A549 (cell line): Measurements from ENCODE around the gene CERK. TPM values are rescaled to one million over a fixed set of nuclear protein-coding genes. Genes with fewer than 3 reads are reported as not detected.

Experiments
- ATAC-seq, 2 experiments: fragments of 200-7000 bp in 1 of 2; fragments of >200 bp in 1 of 2; cut with Nextera tagmentation in 1 of 2; cut with Tn5 transposase in 1 of 2; 3 replicates each; pipeline versions ENCODE4 v1.8.0 to v1.9.1; 2018 to 2020; ENCODE audit warnings: mild to moderate bottlenecking in 1 of 2, moderate library complexity in 1 of 2
- CTCF ChIA-PET: fragments of 300-600 bp; sonication (Branson Sonifier 250); formaldehyde crosslinking; extraction: SDS; loops from one replicate; lab custom pipeline; 2021; ENCODE audit warnings: antibody characterized with exemption, inconsistent platforms; lab: Yijun Ruan, JAX
- POLR2A ChIA-PET: fragments of 350-600 bp; formaldehyde crosslinking; extraction: SDS; loops from one replicate; lab custom pipeline; 2021; ENCODE audit warnings: antibody characterized with exemption, inconsistent platforms; lab: Yijun Ruan, JAX
- DNase-seq, 2 experiments: peaks; one replicate each; pipeline versions ENCODE4 v3.0.0 to v3.0.0-alpha.2; 2011 to 2016; ENCODE audit warnings: low read depth in 1 of 2, low spot score in 1 of 2
- FAIRE-seq: peaks from 2 replicates; lab custom pipeline; 2011; peaks lifted over from hg19 to GRCh38; lab: Jason Lieb, UNC
- H3K27ac ChIP-seq, 2 experiments: fragments of >200 bp; sonication (Bioruptor Twin); formaldehyde crosslinking; 3 replicates each; pipeline ENCODE4 v1.5.1; 2016 to 2017
- H3K4me1 ChIP-seq: fragments of >200 bp; sonication (Bioruptor Twin); formaldehyde crosslinking; 3 replicates; pipeline ENCODE4 v1.6.1; 2016
- H3K4me2 ChIP-seq: fragments of >200 bp; sonication (Bioruptor Twin); formaldehyde crosslinking; 3 replicates; pipeline ENCODE4 v1.6.1; 2016
- H3K4me3 ChIP-seq: fragments of >200 bp; sonication (Bioruptor Twin); formaldehyde crosslinking; 3 replicates; pipeline ENCODE4 v1.5.1; 2016
- H3K9me3 ChIP-seq: fragments of >200 bp; sonication (Bioruptor Twin); formaldehyde crosslinking; 3 replicates; pipeline ENCODE4 v1.6.1; 2016
- ATOH8 ChIP-seq: fragments of 250-450 bp; sonication (Bioruptor Pico); IDR thresholded peaks from 2 replicates; pipeline ENCODE4 v1.5.0; 2020; ENCODE audit warnings: low read depth, mild to moderate bottlenecking, moderate library complexity
- CTCF ChIP-seq: fragments of >200 bp; sonication (Bioruptor Twin); formaldehyde crosslinking; IDR thresholded peaks from 3 replicates; pipeline ENCODE4 v1.5.1; 2016
- E2F6 ChIP-seq: IDR thresholded peaks from 2 replicates; pipeline ENCODE4 v1.6.1; 2012; ENCODE audit warnings: low read depth, borderline replicate concordance
- EHMT2 ChIP-seq: fragments of 200-600 bp; sonication (generic); IDR thresholded peaks from 2 replicates; pipeline ENCODE4 v1.6.1; 2016; ENCODE audit warnings: antibody characterized with exemption, low read depth, mild to moderate bottlenecking, moderate library complexity
- EP300 ChIP-seq, 2 experiments: fragments of >200 bp; sonication (Bioruptor Twin); formaldehyde crosslinking; IDR thresholded peaks; 2 replicates in 1 of 2; 3 replicates in 1 of 2; pipeline ENCODE4 v1.6.1; 2016 to 2017
- FOSB ChIP-seq: fragments of 250-450 bp; sonication (Bioruptor Pico); IDR thresholded peaks from 2 replicates; pipeline ENCODE4 v1.5.0; 2020; ENCODE audit warnings: mild to moderate bottlenecking, moderate library complexity
- GATA3 ChIP-seq: IDR thresholded peaks from 2 replicates; pipeline ENCODE4 v1.6.1; 2012; ENCODE audit warnings: borderline replicate concordance
- HES2 ChIP-seq: fragments of >200 bp; sonication (Bioruptor Twin); formaldehyde crosslinking; IDR thresholded peaks from 2 replicates; pipeline ENCODE4 v1.6.1; 2016
- HEYL ChIP-seq: fragments of 250-450 bp; sonication (Bioruptor Pico); IDR thresholded peaks from 2 replicates; pipeline ENCODE4 v1.8.0; 2021; ENCODE audit warnings: mild to moderate bottlenecking, moderate library complexity
- HOXB5 ChIP-seq: fragments of 250-450 bp; sonication (Bioruptor Pico); IDR thresholded peaks from 2 replicates; pipeline ENCODE4 v1.5.0; 2020; ENCODE audit warnings: mild to moderate bottlenecking, moderate library complexity
- JUNB ChIP-seq: fragments of >200 bp; sonication (Bioruptor Twin); formaldehyde crosslinking; IDR thresholded peaks from 2 replicates; pipeline ENCODE4 v1.6.1; 2016
- KDM1A ChIP-seq: fragments of 200-600 bp; sonication (generic); IDR thresholded peaks from 2 replicates; pipeline ENCODE4 v1.6.1; 2016; ENCODE audit warnings: low read depth, mild to moderate bottlenecking
- MAZ ChIP-seq: fragments of 150-350 bp; IDR thresholded peaks from 2 replicates; pipeline ENCODE4 v1.6.1; 2014; ENCODE audit warnings: antibody characterized with exemption, low read depth, low read length, borderline replicate concordance
- NPAS2 ChIP-seq: fragments of 250-450 bp; sonication (Bioruptor Pico); IDR thresholded peaks from 2 replicates; pipeline ENCODE4 v1.8.0; 2022; ENCODE audit warnings: mild to moderate bottlenecking, moderate library complexity, borderline replicate concordance
- NR3C1 ChIP-seq: fragments of >200 bp; sonication (Bioruptor Twin); formaldehyde crosslinking; IDR thresholded peaks from 3 replicates; pipeline ENCODE4 v1.6.1; 2017
- RAD21 ChIP-seq, 2 experiments: fragments of >200 bp in 1 of 2; sonication (Bioruptor Twin) in 1 of 2; formaldehyde crosslinking in 1 of 2; IDR thresholded peaks in 1 of 2; conservative IDR thresholded peaks in 1 of 2; 2 replicates in 1 of 2; 3 replicates in 1 of 2; pipeline ENCODE4 v1.6.1; 2012 to 2018; ENCODE audit warnings: inconsistent platforms in 1 of 2
- RARB ChIP-seq: fragments of 250-450 bp; sonication (Bioruptor Pico); IDR thresholded peaks from 2 replicates; pipeline ENCODE4 v1.8.0; 2021; ENCODE audit warnings: mild to moderate bottlenecking, moderate library complexity
- RCOR1 ChIP-seq: fragments of 150-350 bp; IDR thresholded peaks from 2 replicates; pipeline ENCODE4 v1.6.1; 2014; ENCODE audit warnings: antibody characterized with exemption, low read length, low read depth
- RFX5 ChIP-seq: fragments of 450-650 bp; IDR thresholded peaks from 2 replicates; pipeline ENCODE4 v1.7.1; 2014; ENCODE audit warnings: antibody characterized with exemption, mild to moderate bottlenecking, moderate library complexity
- SMC3 ChIP-seq: fragments of >200 bp; sonication (Bioruptor Twin); formaldehyde crosslinking; IDR thresholded peaks from 3 replicates; pipeline ENCODE4 v1.6.1; 2018; ENCODE audit warnings: inconsistent platforms
- SREBF2 ChIP-seq: fragments of 450-650 bp; IDR thresholded peaks from 2 replicates; pipeline ENCODE4 v1.6.1; 2014; ENCODE audit warnings: mild to moderate bottlenecking, moderate library complexity
- ZNF302 ChIP-seq: fragments of 250-450 bp; sonication (Bioruptor Pico); IDR thresholded peaks from 2 replicates; pipeline ENCODE4 v1.9.0; 2021; ENCODE audit warnings: inconsistent platforms, mild to moderate bottlenecking, moderate library complexity
- ZSCAN20 ChIP-seq: fragments of 250-450 bp; sonication (Bioruptor Pico); IDR thresholded peaks from 2 replicates; pipeline ENCODE4 v1.8.0; 2022; ENCODE audit warnings: mild to moderate bottlenecking, moderate library complexity
- WGBS: methylation state at CpG from one replicate; pipeline ENCODE4 v1.1.6; 2017; ENCODE audit errors: missing lambda C conversion rate; 5-methylcytosine and 5-hydroxymethylcytosine counted together
- polyA plus RNA-seq, 4 experiments: library from polyadenylated mRNA; depleted of rRNA in 3 of 4; stranded (reverse); fragments of >200 nt; fragmentation: RNase III in 1 of 4; extraction: RNeasy Plus Mini Kit Qiagen cat#74134 plus additional on column Dnase treatment in 1 of 4; gene quantifications; 2 replicates in 3 of 4; 3 replicates in 1 of 4; pipeline ENCODE4 v1.2.3, GENCODE V29; 2011 to 2017
- TF ChIP-seq, protein P1 (sequence below): fragments of 450-650 bp; IDR thresholded peaks from 2 replicates; pipeline ENCODE4 v1.6.1; 2014; ENCODE audit warnings: antibody characterized with exemption
- TF ChIP-seq, protein P2 (sequence below): fragments of 200-600 bp; sonication (generic); IDR thresholded peaks from 2 replicates; pipeline ENCODE4 v1.6.1; 2016; ENCODE audit warnings: antibody characterized with exemption, mild to moderate bottlenecking, moderate library complexity

CERK gene
- polyA plus RNA-seq, 2 of the 4 experiments (the other 2 are of a cell fraction), result 13.1 to 15.6 TPM

- FAIRE-seq, result no peak
- Histone ChIP-seq H3K9me3 (no peaks in the 10 kb centered on the region), H3K4me2 (no peak overlapping the region), H3K27ac (no peak overlapping the region), H3K4me3 (no peak overlapping the region), H3K4me1 (no peaks in the 10 kb centered on the region)
- TF ChIP-seq ZSCAN20 (CRISPR knock-in tag) (no peak), RARB (CRISPR knock-in tag) (no peak), ATOH8 (CRISPR knock-in tag) (no peak), JUNB (no peak), HES2 (no peak), KDM1A (no peak), ZNF302 (CRISPR knock-in tag) (no peak), GATA3 (no peak), HEYL (no peak), EP300 (IDR thresholded peaks at IDR 0.05) (no peak), CTCF (no peak), RCOR1 (no peak), E2F6 (no peak), HOXB5 (CRISPR knock-in tag) (no peak)
- TF ChIP-seq, protein P1, sequence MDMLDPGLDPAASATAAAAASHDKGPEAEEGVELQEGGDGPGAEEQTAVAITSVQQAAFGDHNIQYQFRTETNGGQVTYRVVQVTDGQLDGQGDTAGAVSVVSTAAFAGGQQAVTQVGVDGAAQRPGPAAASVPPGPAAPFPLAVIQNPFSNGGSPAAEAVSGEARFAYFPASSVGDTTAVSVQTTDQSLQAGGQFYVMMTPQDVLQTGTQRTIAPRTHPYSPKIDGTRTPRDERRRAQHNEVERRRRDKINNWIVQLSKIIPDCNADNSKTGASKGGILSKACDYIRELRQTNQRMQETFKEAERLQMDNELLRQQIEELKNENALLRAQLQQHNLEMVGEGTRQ, result no peak
- no peak for ATAC-seq
- WGBS, result 96% methylated on average over 20 of the region's 20 CpGs
- ChIA-PET POLR2A (no interaction called here), CTCF (interaction anchor here (1.1 to 1.3 kb wide), 2 partner anchors 68 to 322 kb away, joined by 3 to 4 read pairs; no protein-coding TSS in a partner anchor)
- no peak for DNase-seq
These were observed 47.9 kb downstream of the CERK start for GRCh38 chr22:46690146-46690545.

- POLR2A ChIA-PET, result no interaction called here
- Histone ChIP-seq H3K27ac (no peak overlapping the region), H3K4me1 (no peaks in the 10 kb centered on the region), H3K4me3 (no peak overlapping the region), H3K9me3 (no peaks in the 10 kb centered on the region), H3K4me2 (no peak overlapping the region)
- CTCF ChIA-PET, result no interaction called here
- FAIRE-seq (no peak), ATAC-seq (no peak), DNase-seq (no peak)
- WGBS, result 85% methylated on average over 10 of the region's 11 CpGs
- TF ChIP-seq NPAS2 (CRISPR knock-in tag) (no peak), EHMT2 (no peak), RAD21 (conservative IDR thresholded peaks at IDR 0.05 in 1 of 2, IDR thresholded peaks at IDR 0.05 in 1 of 2) (no peak), RFX5 (no peak), EP300 (IDR thresholded peaks at IDR 0.05) (no peak), FOSB (CRISPR knock-in tag) (no peak), SMC3 (no peak), NR3C1 (no peak), MAZ (no peak), SREBF2 (no peak), RARB (CRISPR knock-in tag) (no peak)
- TF ChIP-seq, protein P2, sequence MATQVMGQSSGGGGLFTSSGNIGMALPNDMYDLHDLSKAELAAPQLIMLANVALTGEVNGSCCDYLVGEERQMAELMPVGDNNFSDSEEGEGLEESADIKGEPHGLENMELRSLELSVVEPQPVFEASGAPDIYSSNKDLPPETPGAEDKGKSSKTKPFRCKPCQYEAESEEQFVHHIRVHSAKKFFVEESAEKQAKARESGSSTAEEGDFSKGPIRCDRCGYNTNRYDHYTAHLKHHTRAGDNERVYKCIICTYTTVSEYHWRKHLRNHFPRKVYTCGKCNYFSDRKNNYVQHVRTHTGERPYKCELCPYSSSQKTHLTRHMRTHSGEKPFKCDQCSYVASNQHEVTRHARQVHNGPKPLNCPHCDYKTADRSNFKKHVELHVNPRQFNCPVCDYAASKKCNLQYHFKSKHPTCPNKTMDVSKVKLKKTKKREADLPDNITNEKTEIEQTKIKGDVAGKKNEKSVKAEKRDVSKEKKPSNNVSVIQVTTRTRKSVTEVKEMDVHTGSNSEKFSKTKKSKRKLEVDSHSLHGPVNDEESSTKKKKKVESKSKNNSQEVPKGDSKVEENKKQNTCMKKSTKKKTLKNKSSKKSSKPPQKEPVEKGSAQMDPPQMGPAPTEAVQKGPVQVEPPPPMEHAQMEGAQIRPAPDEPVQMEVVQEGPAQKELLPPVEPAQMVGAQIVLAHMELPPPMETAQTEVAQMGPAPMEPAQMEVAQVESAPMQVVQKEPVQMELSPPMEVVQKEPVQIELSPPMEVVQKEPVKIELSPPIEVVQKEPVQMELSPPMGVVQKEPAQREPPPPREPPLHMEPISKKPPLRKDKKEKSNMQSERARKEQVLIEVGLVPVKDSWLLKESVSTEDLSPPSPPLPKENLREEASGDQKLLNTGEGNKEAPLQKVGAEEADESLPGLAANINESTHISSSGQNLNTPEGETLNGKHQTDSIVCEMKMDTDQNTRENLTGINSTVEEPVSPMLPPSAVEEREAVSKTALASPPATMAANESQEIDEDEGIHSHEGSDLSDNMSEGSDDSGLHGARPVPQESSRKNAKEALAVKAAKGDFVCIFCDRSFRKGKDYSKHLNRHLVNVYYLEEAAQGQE, result no peak
- TF ChIP-seq, protein P1, result no peak
These were observed 49.1 kb downstream of the CERK start for GRCh38 chr22:46688949-46689348.
